GM23248 (cell line): ENCODE data around the gene DNMT3B. TPM values are rescaled to one million over a fixed set of nuclear protein-coding genes. Genes with fewer than 3 reads are reported as not detected.

Source experiments
- DNase-seq: peaks from one replicate; pipeline ENCODE4 v3.0.0-alpha.2; 2015
- H2AFZ ChIP-seq: fragments of 200-600 bp; sonication (generic); 2 replicates; pipeline ENCODE4 v1.6.1; 2016; ENCODE audit warnings: antibody characterized with exemption
- H3F3A ChIP-seq: fragments of 200-600 bp; sonication (generic); 2 replicates; pipeline ENCODE4 v1.6.1; 2016; ENCODE audit warnings: mild to moderate bottlenecking, antibody characterized with exemption, mixed run types; ENCODE audit not compliant: insufficient read depth
- H3K27ac ChIP-seq: fragments of 200-600 bp; sonication (generic); 2 replicates; pipeline ENCODE4 v1.5.1; 2016; ENCODE audit warnings: mild to moderate bottlenecking
- H3K27me3 ChIP-seq: fragments of 200-600 bp; sonication (generic); replicated peaks from 2 replicates; pipeline ENCODE4 v1.6.1; 2016; ENCODE audit warnings: mild to moderate bottlenecking; ENCODE audit not compliant: insufficient read depth
- H3K36me3 ChIP-seq: fragments of 200-600 bp; sonication (generic); 2 replicates; pipeline ENCODE4 v1.6.1; 2016; ENCODE audit warnings: low read depth, mild to moderate bottlenecking
- H3K4me1 ChIP-seq: fragments of 200-600 bp; sonication (generic); 2 replicates; pipeline ENCODE4 v1.6.1; 2016; ENCODE audit warnings: mild to moderate bottlenecking; ENCODE audit not compliant: insufficient read depth
- H3K4me2 ChIP-seq: fragments of 200-600 bp; sonication (generic); one replicate; pipeline ENCODE4 v1.6.1; 2016; ENCODE audit warnings: mild to moderate bottlenecking; ENCODE audit not compliant: unreplicated experiment
- H3K4me3 ChIP-seq: fragments of 200-600 bp; sonication (generic); 2 replicates; pipeline ENCODE4 v1.5.1; 2016; ENCODE audit warnings: mild to moderate bottlenecking
- H3K79me2 ChIP-seq: fragments of 200-600 bp; sonication (generic); 2 replicates; pipeline ENCODE4 v1.6.1; 2016; ENCODE audit warnings: mild to moderate bottlenecking; ENCODE audit not compliant: insufficient read depth
- H3K9ac ChIP-seq: fragments of 200-600 bp; sonication (generic); 2 replicates; pipeline ENCODE4 v1.6.1; 2016; ENCODE audit warnings: mild to moderate bottlenecking
- H3K9me2 ChIP-seq: fragments of 200-600 bp; sonication (generic); 2 replicates; pipeline ENCODE4 v1.6.1; 2016; ENCODE audit warnings: mixed run types, mild to moderate bottlenecking, moderate library complexity; ENCODE audit not compliant: insufficient read depth
- H3K9me3 ChIP-seq: fragments of 200-600 bp; sonication (generic); one replicate; pipeline ENCODE4 v1.6.1; 2017; ENCODE audit warnings: low read depth
- H4K20me1 ChIP-seq: fragments of 200-600 bp; sonication (generic); 2 replicates; pipeline ENCODE4 v1.6.0; 2016; ENCODE audit not compliant: insufficient read depth
- EZH2 ChIP-seq: fragments of 200-600 bp; sonication (generic); IDR thresholded peaks from 2 replicates; pipeline ENCODE4 v1.6.1; 2018; ENCODE audit warnings: antibody characterized with exemption, mild to moderate bottlenecking; ENCODE audit not compliant: insufficient read depth, poor library complexity, severe bottlenecking
- EZH2phosphoT487 ChIP-seq: fragments of 200-600 bp; sonication (generic); IDR thresholded peaks from 2 replicates; pipeline ENCODE4 v1.6.1; 2018; ENCODE audit warnings: antibody characterized with exemption, moderate library complexity, mild to moderate bottlenecking, low read depth; ENCODE audit not compliant: insufficient read depth
- WGBS, 2 experiments: methylation state at CpG; one replicate each; pipeline ENCODE4 v1.1.6; 2015 to 2017; ENCODE audit warnings: low lambda C conversion rate in 2 of 2, low coverage in 1 of 2; ENCODE audit errors: missing lambda C conversion rate in 2 of 2; 5-methylcytosine and 5-hydroxymethylcytosine counted together
- in situ Hi-C: fragments of 300-500 bp; cut with MboI; formaldehyde crosslinking; loops from 2 replicates; pipeline ENCODE4 v1.15.0; 2020
- polyA plus RNA-seq: library from polyadenylated mRNA; unstranded; fragments of >200 nt; fragmentation: Nextera tagmentation; extraction: Ambion mirVana; gene quantifications from 2 replicates; pipeline ENCODE4 v1.2.1, GENCODE V29; 2016
- total RNA-seq: library from RNA; depleted of rRNA; stranded (reverse); fragments of >200 nt; shearing (Covaris generic); gene quantifications from 2 replicates; pipeline ENCODE4 v1.2.3, GENCODE V29; 2014

DNMT3B gene
- total and polyA plus RNA-seq, 2 experiments from 2014 or later, result 0.85 to 1.5 TPM

GRCh38 chr20:32743237-32744112 lies 18.7 kb upstream of the DNMT3B start, which contains the start of gene COMMD7:
Gene COMMD7 (minus strand): TSS chr20:32743467. CDS start chr20:32743391, 76 bp downstream.
- H3K27ac ChIP-seq, result no peak within 1 kb of the TSS

DNA sequence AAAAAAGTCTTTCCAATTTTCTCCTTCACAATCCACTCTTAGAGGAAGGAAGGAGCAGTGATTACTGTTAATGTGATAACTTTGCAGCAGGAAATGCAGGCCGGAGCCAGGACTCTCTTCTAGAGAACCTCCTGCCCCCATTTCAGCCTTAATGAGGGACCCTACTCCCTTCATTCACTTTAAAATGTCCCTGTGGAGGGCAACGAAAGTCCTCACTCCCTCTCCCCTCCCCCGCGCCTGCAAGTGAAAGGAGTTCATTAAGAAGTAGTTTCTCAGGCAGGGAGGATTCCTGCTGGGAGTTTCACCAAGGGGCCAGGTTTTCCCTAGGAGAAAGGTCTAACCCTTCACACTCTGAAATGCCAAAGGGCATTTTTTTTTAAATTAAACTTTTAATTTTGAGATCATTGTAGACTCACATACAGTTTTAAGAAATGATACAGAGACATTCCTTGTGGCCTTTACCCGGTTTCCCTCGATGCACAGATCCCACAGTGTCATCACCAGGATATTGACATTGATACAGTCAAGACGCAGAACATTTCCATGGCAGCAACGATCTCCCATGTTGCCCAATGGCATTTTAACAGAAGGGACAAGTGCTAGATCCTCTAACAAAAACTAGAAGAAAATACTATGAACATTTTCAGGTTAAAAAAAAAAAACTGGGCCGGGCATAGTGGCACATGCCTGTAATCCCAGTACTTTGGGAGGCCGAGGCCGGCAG lies 12.1 kb upstream of the DNMT3B start:
- Histone ChIP-seq H3F3A (peaks cover 33% of the 10 kb centered on the region), H3K4me2 (no peak overlapping the region), H3K4me1 (peaks cover 22% of the 10 kb centered on the region), H3K9ac (no peak overlapping the region), H3K27ac (no peak overlapping the region), H3K4me3 (no peak overlapping the region), H3K9me3 (no peaks in the 10 kb centered on the region), H3K9me2 (no peaks in the 10 kb centered on the region), H4K20me1 (no peaks in the 10 kb centered on the region), H3K27me3 (no peaks in the 10 kb centered on the region), H2AFZ (no peak overlapping the region), H3K79me2 (no peaks in the 10 kb centered on the region), H3K36me3 (no peaks in the 10 kb centered on the region)
- TF ChIP-seq EZH2 (no peak), EZH2phosphoT487 (no peak)
- 85% methylated on average over 11 of the region's 11 CpGs for WGBS, 2 experiments
- in situ Hi-C loops, result no loop called here
- DNase-seq, result no peak

More at GRCh38 chr20:32743237-32744112, 18.7 kb upstream of the DNMT3B start, which contains the start of gene COMMD7:
- Histone ChIP-seq H3K9ac (peak within 1 kb of the TSS; percentile 88), H3K4me3 (peak within 1 kb of the TSS; percentile 83), H3F3A (peaks cover 14% of the 10 kb centered on the region), H3K27me3 (no peaks in the 10 kb centered on the region), H3K4me1 (peaks cover 11% of the 10 kb centered on the region; the same call in 1 of the 2 replicates), H2AFZ (peak within 1 kb of the TSS; percentile 90), H3K79me2 (no peaks in the 10 kb centered on the region), H4K20me1 (no peaks in the 10 kb centered on the region), H3K4me2 (peak within 1 kb of the TSS; percentile 86), H3K9me3 (no peaks in the 10 kb centered on the region), H3K36me3 (no peaks in the 10 kb centered on the region), H3K9me2 (no peaks in the 10 kb centered on the region)
- in situ Hi-C loops, result no loop called here
- DNase-seq, result peak; percentile 78
- 1 to 2% methylated on average over 36 to 60 of the region's 64 CpGs for WGBS, 2 experiments
- TF ChIP-seq EZH2 (no peak), EZH2phosphoT487 (no peak)

- no peak overlapping the region for H3K27ac ChIP-seq
- no peaks in the 10 kb centered on the region for H3K27me3 ChIP-seq
- no peaks in the 10 kb centered on the region for H4K20me1 ChIP-seq
- no peak for DNase-seq
- no peaks in the 10 kb centered on the region for H3K36me3 ChIP-seq
- no peaks in the 10 kb centered on the region for H3K9me3 ChIP-seq
- in situ Hi-C loops, result no loop called here
- H2AFZ ChIP-seq, result no peak overlapping the region
- no peaks in the 10 kb centered on the region for H3K79me2 ChIP-seq
- H3F3A ChIP-seq, result peaks cover 28% of the 10 kb centered on the region
- no peak overlapping the region for H3K4me3 ChIP-seq
- TF ChIP-seq EZH2phosphoT487 (no peak), EZH2 (no peak)
- no peaks in the 10 kb centered on the region for H3K9me2 ChIP-seq
- no peak overlapping the region for H3K4me2 ChIP-seq
- H3K9ac ChIP-seq, result no peak overlapping the region
- peaks cover 17% of the 10 kb centered on the region for H3K4me1 ChIP-seq
These were observed 10.9 kb upstream of the DNMT3B start for GRCh38 chr20:32751293-32751692.

GRCh38 chr20:32751702-32752457 lies 10.3 kb upstream of the DNMT3B start:
- 86% methylated on average over 6 of the region's 6 CpGs for WGBS, 2 experiments
- Histone ChIP-seq H3F3A (peaks cover 23% of the 10 kb centered on the region), H3K4me1 (peaks cover 17% of the 10 kb centered on the region), H3K4me3 (no peak overlapping the region), H3K9me2 (no peaks in the 10 kb centered on the region), H3K9ac (peak overlapping the region; percentile 53), H4K20me1 (no peaks in the 10 kb centered on the region), H3K9me3 (no peaks in the 10 kb centered on the region), H3K79me2 (no peaks in the 10 kb centered on the region), H3K27me3 (no peaks in the 10 kb centered on the region), H3K27ac (peak overlapping the region; percentile 70), H2AFZ (peak overlapping the region; percentile 79; the same call in 1 of the 2 replicates), H3K4me2 (peak overlapping the region; percentile 73), H3K36me3 (no peaks in the 10 kb centered on the region)
- TF ChIP-seq EZH2 (no peak), EZH2phosphoT487 (no peak)
- DNase-seq, result no peak
- in situ Hi-C loops, result no loop called here
